Right kidney (tissue), 1 donor: ENCODE measurements around the gene TAX1BP3.

Source experiments
- DNase-seq: peaks from one replicate; pipeline ENCODE4 v3.0.0-alpha.2; 2016

The TAX1BP3 gene

GRCh38 chr17:3689262-3690093, 21.1 kb upstream of the TAX1BP3 start:
- no peak for DNase-seq

- no peak for DNase-seq
Measured at GRCh38 chr17:3688852-3689261, 20.5 kb upstream of the TAX1BP3 start.

- DNase-seq = no peak
Measured at GRCh38 chr17:3688027-3688553, 19.7 kb upstream of the TAX1BP3 start.

DNA sequence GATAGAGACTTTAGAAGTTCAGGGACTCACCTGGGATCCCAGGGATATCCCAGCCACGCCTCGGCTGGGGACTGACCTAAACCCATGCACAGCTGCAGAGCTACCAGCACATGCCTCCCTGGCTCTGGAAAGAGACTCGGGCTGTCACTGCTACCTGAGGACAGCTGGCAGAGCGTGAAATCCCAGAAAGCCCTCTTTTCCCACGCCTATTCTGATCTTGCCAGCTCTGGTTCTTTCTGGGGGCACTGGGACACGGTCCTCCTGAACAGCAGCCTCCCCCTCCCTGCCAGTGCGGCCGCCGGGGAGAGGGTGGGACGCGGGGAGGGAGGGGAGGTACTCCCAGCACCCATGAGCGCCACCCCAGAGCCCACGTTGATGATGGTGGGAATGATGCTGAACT, 16.8 kb upstream of the TAX1BP3 start:
- DNase-seq = no peak

GRCh38 chr17:3683054-3683511, 14.7 kb upstream of the TAX1BP3 start:
- no peak for DNase-seq

DNA sequence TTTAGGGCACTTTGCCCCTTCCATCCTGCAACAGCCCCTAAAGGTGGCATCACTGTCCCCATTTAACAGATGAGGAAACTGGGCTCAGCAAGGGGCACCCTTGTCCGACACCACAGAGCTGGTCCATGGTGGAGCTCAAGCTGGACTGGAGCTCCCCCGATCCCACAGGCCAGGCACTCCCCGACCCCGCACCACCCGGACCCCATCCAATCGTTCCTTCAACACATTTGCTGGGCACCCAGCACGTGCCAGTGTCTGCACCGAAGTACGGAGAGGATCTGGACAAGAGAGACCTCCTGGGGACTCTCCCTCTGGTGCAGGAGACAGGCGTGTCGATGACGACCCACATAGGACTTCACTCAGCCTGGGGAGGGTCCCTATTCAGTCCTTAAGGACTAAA, 13.7 kb upstream of the TAX1BP3 start:
- no peak for DNase-seq

DNA sequence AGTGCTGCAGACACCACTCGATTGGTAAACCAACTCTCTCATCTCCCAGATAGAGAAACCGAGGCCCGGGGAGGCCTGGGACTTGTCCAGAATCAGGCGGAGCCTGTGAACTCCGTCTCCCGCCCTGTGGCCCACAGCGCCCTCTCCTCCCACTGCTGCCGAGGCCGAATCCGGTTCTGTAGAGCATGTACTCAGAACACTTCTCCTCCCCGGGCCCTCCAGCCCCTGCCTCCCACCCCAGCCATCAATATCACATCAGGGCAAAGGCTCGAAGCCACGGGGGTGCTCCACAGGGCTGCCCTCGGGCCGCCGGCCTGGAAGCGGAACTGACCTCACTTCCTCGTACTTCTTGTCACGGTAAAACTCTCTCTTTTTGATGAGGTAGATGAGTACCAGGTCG, 13.2 kb upstream of the TAX1BP3 start:
- DNase-seq = no peak

GRCh38 chr17:3681057-3681456, 12.7 kb upstream of the TAX1BP3 start:
- no peak for DNase-seq

DNA sequence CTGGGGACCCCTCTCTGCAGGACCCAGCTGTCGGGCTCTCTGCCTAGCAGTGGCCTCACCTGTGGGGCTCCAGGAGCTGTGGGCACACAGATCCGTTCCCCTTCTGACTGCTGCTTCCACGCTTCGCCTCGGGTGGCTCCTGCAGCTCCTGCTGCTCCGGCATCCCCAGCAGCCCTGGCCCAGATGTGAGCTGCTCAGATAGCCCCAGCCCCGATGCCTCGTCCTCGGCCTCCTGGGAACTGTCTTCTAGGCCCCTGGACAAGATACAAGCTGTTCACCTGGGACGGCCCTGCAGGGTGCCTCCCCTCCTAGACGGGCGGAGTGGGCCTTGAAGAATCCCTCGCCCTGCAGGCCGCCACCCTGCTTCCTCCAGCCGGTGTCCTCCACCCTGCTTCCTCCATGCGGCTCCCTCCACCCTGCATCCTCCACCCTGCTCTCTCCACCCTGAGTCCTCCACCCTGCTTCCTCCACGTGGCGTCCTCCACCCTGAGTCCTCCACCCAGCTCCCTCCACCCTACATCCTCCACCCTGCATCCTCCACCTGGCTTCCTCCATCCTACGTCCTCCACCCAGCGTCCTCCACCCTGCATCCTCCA, 11.3 kb upstream of the TAX1BP3 start:
- no peak for DNase-seq

- no peak for DNase-seq
Measured at GRCh38 chr17:3678821-3679530, 10.6 kb upstream of the TAX1BP3 start.

- no peak for DNase-seq
Measured at GRCh38 chr17:3678095-3678820, 9.9 kb upstream of the TAX1BP3 start.

- no peak for DNase-seq
Measured at GRCh38 chr17:3675886-3676285, 7.5 kb upstream of the TAX1BP3 start.

DNA sequence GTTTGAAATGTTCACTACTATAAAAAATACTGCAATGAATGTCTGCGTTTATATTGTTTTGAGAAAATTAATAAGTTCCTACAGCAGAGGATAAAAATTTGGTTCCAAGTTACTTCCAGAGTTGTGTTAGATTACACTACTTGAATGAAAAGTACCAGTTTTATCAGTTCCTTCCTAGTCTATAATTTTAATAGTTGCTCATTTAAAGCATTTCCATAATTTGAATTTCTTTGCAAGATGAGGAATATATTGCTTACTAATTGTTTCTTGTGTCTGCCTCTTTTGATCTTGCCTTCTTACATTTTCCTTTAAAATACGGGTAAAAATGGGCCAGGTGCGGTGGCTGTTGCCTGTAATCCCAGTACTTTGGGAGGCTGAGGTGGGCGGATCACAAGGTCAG, 4.2 kb upstream of the TAX1BP3 start:
- DNase-seq = no peak

GRCh38 chr17:3669548-3669947, 1.2 kb upstream of the TAX1BP3 start:
- no peak for DNase-seq

GRCh38 chr17:3669085-3669347, 638 bp upstream of the TAX1BP3 start:
- no peak for DNase-seq

- no peak for DNase-seq
Measured at GRCh38 chr17:3667366-3668278, 756 bp downstream of the TAX1BP3 start.

DNA sequence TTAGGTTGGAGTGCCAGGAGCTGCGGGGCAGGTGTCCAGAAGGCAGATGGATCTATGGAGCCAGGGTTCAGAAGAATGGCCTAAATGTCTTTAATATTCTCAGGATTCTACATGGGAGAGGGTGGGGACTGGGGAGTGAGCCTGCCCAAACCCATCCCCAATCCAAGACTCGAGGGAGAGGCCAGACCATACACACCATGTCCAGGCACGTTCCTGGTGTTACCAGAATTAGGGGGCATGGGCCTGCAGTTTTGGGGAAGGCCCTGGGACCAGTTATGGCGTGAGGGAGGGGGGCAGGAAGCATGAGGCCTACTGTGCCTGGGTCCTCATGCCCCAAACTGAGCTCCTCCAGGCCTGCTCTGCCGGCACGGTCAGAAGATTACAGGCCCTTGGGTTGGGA, 1.9 kb downstream of the TAX1BP3 start:
- no peak for DNase-seq

DNA sequence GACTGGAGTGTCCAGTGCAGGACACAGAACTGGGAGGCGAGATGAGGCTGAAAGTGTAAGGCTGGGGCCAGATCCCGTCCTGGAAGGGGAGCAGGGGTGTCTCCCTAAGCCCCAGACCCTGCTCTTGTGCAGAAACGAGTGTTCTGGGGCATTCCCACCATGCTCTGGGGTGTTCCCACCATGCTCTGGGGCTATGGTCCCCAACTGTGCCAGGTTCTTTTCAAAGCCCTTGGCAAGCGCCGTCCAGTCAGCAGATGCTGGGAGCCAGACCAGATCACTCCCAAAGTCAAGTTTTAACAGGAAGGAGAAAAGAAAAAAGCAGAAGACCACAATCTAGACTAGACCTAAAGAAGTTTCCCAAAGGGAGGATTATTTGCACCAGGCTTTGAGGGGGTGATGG, 2.5 kb downstream of the TAX1BP3 start:
- no peak for DNase-seq

- DNase-seq = no peak
Measured at GRCh38 chr17:3663102-3664011, 5.0 kb downstream of the TAX1BP3 start.

- no peak for DNase-seq
Measured at GRCh38 chr17:3660311-3660891, 8.0 kb downstream of the TAX1BP3 start.
